GM23248 (cell line): Measurements from ENCODE around the gene TCF7L2. TPM values are rescaled to one million over a fixed set of nuclear protein-coding genes. Genes with fewer than 3 reads are reported as not detected.

Experiments used
- DNase-seq: peaks from one replicate; pipeline ENCODE4 v3.0.0-alpha.2; 2015
- H2AFZ ChIP-seq: fragments of 200-600 bp; sonication (generic); 2 replicates; pipeline ENCODE4 v1.6.1; 2016; ENCODE audit warnings: antibody characterized with exemption
- H3F3A ChIP-seq: fragments of 200-600 bp; sonication (generic); 2 replicates; pipeline ENCODE4 v1.6.1; 2016; ENCODE audit warnings: mild to moderate bottlenecking, antibody characterized with exemption, mixed run types; ENCODE audit not compliant: insufficient read depth
- H3K27ac ChIP-seq: fragments of 200-600 bp; sonication (generic); 2 replicates; pipeline ENCODE4 v1.5.1; 2016; ENCODE audit warnings: mild to moderate bottlenecking
- H3K27me3 ChIP-seq: fragments of 200-600 bp; sonication (generic); replicated peaks from 2 replicates; pipeline ENCODE4 v1.6.1; 2016; ENCODE audit warnings: mild to moderate bottlenecking; ENCODE audit not compliant: insufficient read depth
- H3K36me3 ChIP-seq: fragments of 200-600 bp; sonication (generic); 2 replicates; pipeline ENCODE4 v1.6.1; 2016; ENCODE audit warnings: low read depth, mild to moderate bottlenecking
- H3K4me1 ChIP-seq: fragments of 200-600 bp; sonication (generic); 2 replicates; pipeline ENCODE4 v1.6.1; 2016; ENCODE audit warnings: mild to moderate bottlenecking; ENCODE audit not compliant: insufficient read depth
- H3K4me2 ChIP-seq: fragments of 200-600 bp; sonication (generic); one replicate; pipeline ENCODE4 v1.6.1; 2016; ENCODE audit warnings: mild to moderate bottlenecking; ENCODE audit not compliant: unreplicated experiment
- H3K4me3 ChIP-seq: fragments of 200-600 bp; sonication (generic); 2 replicates; pipeline ENCODE4 v1.5.1; 2016; ENCODE audit warnings: mild to moderate bottlenecking
- H3K79me2 ChIP-seq: fragments of 200-600 bp; sonication (generic); 2 replicates; pipeline ENCODE4 v1.6.1; 2016; ENCODE audit warnings: mild to moderate bottlenecking; ENCODE audit not compliant: insufficient read depth
- H3K9ac ChIP-seq: fragments of 200-600 bp; sonication (generic); 2 replicates; pipeline ENCODE4 v1.6.1; 2016; ENCODE audit warnings: mild to moderate bottlenecking
- H3K9me2 ChIP-seq: fragments of 200-600 bp; sonication (generic); 2 replicates; pipeline ENCODE4 v1.6.1; 2016; ENCODE audit warnings: mixed run types, mild to moderate bottlenecking, moderate library complexity; ENCODE audit not compliant: insufficient read depth
- H3K9me3 ChIP-seq: fragments of 200-600 bp; sonication (generic); one replicate; pipeline ENCODE4 v1.6.1; 2017; ENCODE audit warnings: low read depth
- H4K20me1 ChIP-seq: fragments of 200-600 bp; sonication (generic); 2 replicates; pipeline ENCODE4 v1.6.0; 2016; ENCODE audit not compliant: insufficient read depth
- EZH2 ChIP-seq: fragments of 200-600 bp; sonication (generic); IDR thresholded peaks from 2 replicates; pipeline ENCODE4 v1.6.1; 2018; ENCODE audit warnings: antibody characterized with exemption, mild to moderate bottlenecking; ENCODE audit not compliant: insufficient read depth, poor library complexity, severe bottlenecking
- EZH2phosphoT487 ChIP-seq: fragments of 200-600 bp; sonication (generic); IDR thresholded peaks from 2 replicates; pipeline ENCODE4 v1.6.1; 2018; ENCODE audit warnings: antibody characterized with exemption, moderate library complexity, mild to moderate bottlenecking, low read depth; ENCODE audit not compliant: insufficient read depth
- WGBS, 2 experiments: methylation state at CpG; one replicate each; pipeline ENCODE4 v1.1.6; 2015 to 2017; ENCODE audit warnings: low lambda C conversion rate in 2 of 2, low coverage in 1 of 2; ENCODE audit errors: missing lambda C conversion rate in 2 of 2; 5-methylcytosine and 5-hydroxymethylcytosine counted together
- in situ Hi-C: fragments of 300-500 bp; cut with MboI; formaldehyde crosslinking; loops from 2 replicates; pipeline ENCODE4 v1.15.0; 2020
- polyA plus RNA-seq: library from polyadenylated mRNA; unstranded; fragments of >200 nt; fragmentation: Nextera tagmentation; extraction: Ambion mirVana; gene quantifications from 2 replicates; pipeline ENCODE4 v1.2.1, GENCODE V29; 2016
- total RNA-seq: library from RNA; depleted of rRNA; stranded (reverse); fragments of >200 nt; shearing (Covaris generic); gene quantifications from 2 replicates; pipeline ENCODE4 v1.2.3, GENCODE V29; 2014

The TCF7L2 gene
- total and polyA plus RNA-seq, 2 experiments from 2014 or later = 6.2 to 19.3 TPM

DNA sequence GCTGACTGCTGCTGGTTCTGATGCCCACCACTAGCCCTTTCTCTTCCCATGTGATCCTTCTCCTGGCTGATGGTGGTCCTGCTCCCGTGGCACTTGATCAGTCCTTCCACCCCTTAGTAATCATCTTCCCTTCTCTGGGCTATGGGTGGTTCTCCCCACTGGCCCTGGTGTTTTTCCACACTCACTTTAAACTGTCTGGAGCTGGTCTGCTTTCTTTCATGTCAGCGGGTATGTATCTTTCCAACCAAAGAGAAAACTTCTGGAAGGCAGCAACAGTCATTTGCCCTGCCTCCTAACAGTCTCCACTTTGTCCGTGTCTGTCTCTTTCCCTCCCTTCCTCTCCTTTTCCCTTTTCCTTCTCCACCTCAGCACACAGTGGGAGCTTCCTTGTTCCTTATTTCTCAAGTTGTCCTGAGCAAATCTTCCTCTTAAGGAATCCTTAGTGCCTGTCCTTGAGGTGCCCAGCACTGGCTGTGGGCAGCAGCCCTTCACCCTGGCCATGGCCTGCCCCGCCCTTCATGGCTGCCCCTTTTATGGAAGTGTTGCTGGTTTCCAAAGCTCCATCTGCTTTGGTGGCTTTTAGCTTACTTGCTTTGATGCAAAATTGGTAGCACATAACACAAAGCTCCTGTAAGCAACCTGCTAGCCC is 189.0 kb downstream of the TCF7L2 start:
- Histone ChIP-seq H3K27ac (no peak overlapping the region), H3K9me2 (no peaks in the 10 kb centered on the region), H3K27me3 (no peaks in the 10 kb centered on the region), H3K4me2 (no peak overlapping the region), H3K36me3 (peaks cover 19% of the 10 kb centered on the region; the same call in 1 of the 2 replicates), H3K79me2 (peaks cover 88% of the 10 kb centered on the region), H3F3A (no peaks in the 10 kb centered on the region), H2AFZ (no peak overlapping the region), H3K4me1 (peaks cover 1% of the 10 kb centered on the region; the same call in 1 of the 2 replicates), H4K20me1 (no peaks in the 10 kb centered on the region), H3K4me3 (no peak overlapping the region), H3K9me3 (no peaks in the 10 kb centered on the region), H3K9ac (no peak overlapping the region)
- no peak for DNase-seq
- in situ Hi-C loops = loop anchor here (10.0 kb wide), 1 partner anchor 246 kb away; no protein-coding TSS in a partner anchor
- WGBS, 2 experiments = 42 to 67% methylated on average over 4 of the region's 4 CpGs
- TF ChIP-seq EZH2phosphoT487 = no peak
- no peak for TF ChIP-seq EZH2

DNA sequence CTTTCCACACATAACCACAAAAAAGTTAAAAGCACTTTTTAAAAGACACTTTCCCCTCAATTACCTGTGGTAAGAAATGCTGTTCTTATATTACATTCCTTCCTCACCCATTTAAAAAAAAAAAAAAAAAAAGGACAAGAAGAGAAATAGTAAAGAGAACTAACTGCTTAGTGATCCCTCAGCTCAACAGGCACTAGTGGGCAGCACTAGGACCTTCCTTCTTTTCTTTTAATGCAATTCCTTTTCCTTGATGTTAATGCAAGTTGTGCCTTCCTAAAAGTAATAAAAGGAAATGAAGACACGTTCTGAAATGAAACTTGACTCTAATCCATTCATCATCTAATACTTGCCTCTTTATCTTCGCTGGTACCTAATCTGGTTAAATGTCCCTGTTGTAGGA is 189.7 kb downstream of the TCF7L2 start:
- Histone ChIP-seq H3K27me3 (no peaks in the 10 kb centered on the region), H3K79me2 (peaks cover 85% of the 10 kb centered on the region), H3K27ac (no peak overlapping the region), H3K4me3 (no peak overlapping the region), H2AFZ (no peak overlapping the region), H3K9me2 (no peaks in the 10 kb centered on the region), H4K20me1 (no peaks in the 10 kb centered on the region), H3K36me3 (peaks cover 26% of the 10 kb centered on the region), H3K9me3 (no peaks in the 10 kb centered on the region), H3K9ac (no peak overlapping the region), H3K4me2 (no peak overlapping the region), H3F3A (no peaks in the 10 kb centered on the region), H3K4me1 (no peaks in the 10 kb centered on the region)
- DNase-seq = peak; percentile 55
- in situ Hi-C loops = loop anchor here (10.0 kb wide), 1 partner anchor 245 kb away; no protein-coding TSS in a partner anchor
- TF ChIP-seq EZH2phosphoT487 = no peak
- no peak for TF ChIP-seq EZH2
- WGBS, 2 experiments = 47 to 51% methylated on average over 2 of the region's 2 CpGs

DNA sequence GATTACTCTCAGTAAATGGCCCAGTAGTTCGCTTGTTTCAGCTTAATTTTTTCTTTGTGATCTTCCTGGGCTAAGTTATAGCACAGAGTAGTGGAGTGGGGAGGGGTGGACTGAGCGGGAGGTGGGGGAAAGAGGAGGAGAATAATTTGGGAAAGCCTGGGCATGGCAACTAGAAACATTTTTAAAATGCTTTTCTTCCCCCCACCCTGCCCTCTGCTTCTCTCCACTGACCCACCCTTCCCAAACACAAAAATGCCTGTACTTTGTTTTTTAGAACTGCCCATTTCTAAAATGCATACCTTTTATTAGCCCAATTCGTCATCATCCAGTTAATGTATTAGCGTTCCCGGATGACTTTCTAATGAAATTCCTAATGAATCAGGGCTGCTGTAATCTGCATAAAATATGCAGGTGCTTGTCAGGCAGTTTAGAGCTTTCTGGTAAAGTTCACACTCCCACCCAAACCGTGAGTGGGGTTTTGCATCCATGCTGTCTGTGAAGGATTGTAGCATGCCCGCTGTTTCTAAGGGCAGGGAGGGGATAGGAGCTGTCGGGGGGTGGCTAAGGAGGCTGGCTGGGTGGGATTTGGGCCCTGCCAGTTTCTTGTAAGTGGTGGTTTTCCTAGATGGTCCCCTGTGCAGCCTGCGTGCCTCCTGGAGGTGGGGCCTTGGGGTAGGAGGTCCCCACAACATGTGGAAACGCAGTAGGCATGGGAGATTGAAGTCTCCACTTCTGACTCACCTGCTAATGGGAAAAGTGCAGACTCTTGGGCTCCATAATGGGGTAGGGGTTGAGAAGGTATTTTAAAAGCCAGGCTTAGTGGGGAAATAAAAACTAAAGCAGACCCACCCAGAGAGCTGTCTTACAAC is 190.3 kb downstream of the TCF7L2 start:
- Histone ChIP-seq H3K4me1 (no peaks in the 10 kb centered on the region), H3K4me2 (no peak overlapping the region), H4K20me1 (no peaks in the 10 kb centered on the region), H3K36me3 (peaks cover 31% of the 10 kb centered on the region), H3K79me2 (peaks cover 79% of the 10 kb centered on the region), H3K9me3 (no peaks in the 10 kb centered on the region), H3F3A (no peaks in the 10 kb centered on the region), H3K9me2 (no peaks in the 10 kb centered on the region), H3K27me3 (no peaks in the 10 kb centered on the region), H2AFZ (no peak overlapping the region), H3K27ac (no peak overlapping the region), H3K9ac (no peak overlapping the region), H3K4me3 (no peak overlapping the region)
- TF ChIP-seq EZH2 (no peak), EZH2phosphoT487 (no peak)
- 82 to 86% methylated on average over 7 to 10 of the region's 10 CpGs for WGBS, 2 experiments
- no peak for DNase-seq
- in situ Hi-C loops = no loop called here

DNA sequence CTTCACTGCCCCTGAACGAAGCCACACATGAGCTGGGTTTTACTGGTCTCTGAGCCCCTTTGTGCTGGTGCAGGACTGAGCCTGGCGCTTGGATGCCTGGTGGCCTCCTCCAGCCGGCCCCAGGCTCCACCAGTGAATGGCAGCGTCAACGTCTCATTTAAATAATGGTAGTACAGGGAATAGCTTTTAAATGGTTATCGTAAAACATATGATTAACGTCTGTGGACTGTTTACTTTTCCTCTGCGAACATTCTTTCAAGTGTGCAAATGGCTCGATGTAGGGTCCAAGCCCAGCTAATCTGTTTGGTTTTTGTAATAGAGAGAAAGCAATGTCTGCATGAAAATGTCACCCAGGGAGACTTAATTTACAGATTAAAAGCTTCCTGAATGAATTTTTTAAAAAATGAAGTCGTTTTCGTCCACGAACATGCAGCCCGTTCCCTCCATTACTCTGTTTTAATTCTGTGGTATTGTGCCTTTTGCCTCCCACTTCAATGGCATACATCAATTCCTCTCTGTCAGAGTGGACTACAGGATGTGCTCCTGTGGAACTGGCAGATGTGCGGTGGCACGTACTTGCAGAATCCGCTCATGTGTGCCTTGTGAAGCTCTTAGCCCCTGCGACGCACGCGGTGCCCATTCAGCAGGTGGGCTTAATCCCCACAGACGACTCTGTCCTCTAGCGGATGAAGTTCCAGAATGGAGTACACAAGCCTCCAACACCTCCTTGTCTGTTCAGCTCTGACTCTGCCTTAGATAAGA is 192.7 kb downstream of the TCF7L2 start:
- in situ Hi-C loops = no loop called here
- no peak overlapping the region for H3K27ac ChIP-seq
- H4K20me1 ChIP-seq = no peaks in the 10 kb centered on the region
- DNase-seq = no peak
- H3K4me3 ChIP-seq = no peak overlapping the region
- WGBS, 2 experiments = 85 to 89% methylated on average over 22 of the region's 22 CpGs
- H3F3A ChIP-seq = no peaks in the 10 kb centered on the region
- H3K79me2 ChIP-seq = peaks cover 65% of the 10 kb centered on the region
- H3K27me3 ChIP-seq = no peaks in the 10 kb centered on the region
- no peaks in the 10 kb centered on the region for H3K4me1 ChIP-seq
- no peak overlapping the region for H2AFZ ChIP-seq
- H3K36me3 ChIP-seq = peaks cover 52% of the 10 kb centered on the region
- H3K9ac ChIP-seq = no peak overlapping the region
- H3K9me3 ChIP-seq = no peaks in the 10 kb centered on the region
- H3K9me2 ChIP-seq = no peaks in the 10 kb centered on the region
- TF ChIP-seq EZH2 = no peak
- no peak for TF ChIP-seq EZH2phosphoT487
- H3K4me2 ChIP-seq = no peak overlapping the region
